BLaER1 (cell line): Measurements from ENCODE around the gene ARID1B.
A peak's percentile ranks its signal among the peaks of the same experiment; 100 is the strongest.

Experiments
- H3K27ac ChIP-seq: shearing (Covaris generic); formaldehyde crosslinking; 2 replicates; pipeline ENCODE4 v1.8.1; 2022
- H3K27me3 ChIP-seq: shearing (Covaris generic); formaldehyde crosslinking; 2 replicates; pipeline ENCODE4 v1.8.1; 2022
- H3K36me3 ChIP-seq: shearing (Covaris generic); formaldehyde crosslinking; 2 replicates; pipeline ENCODE4 v1.8.1; 2022
- H3K4me1 ChIP-seq: shearing (Covaris generic); formaldehyde crosslinking; 2 replicates; pipeline ENCODE4 v1.8.1; 2022
- H3K4me2 ChIP-seq: shearing (Covaris generic); formaldehyde crosslinking; 2 replicates; pipeline ENCODE4 v1.8.1; 2022
- H3K4me3 ChIP-seq: shearing (Covaris generic); formaldehyde crosslinking; 2 replicates; pipeline ENCODE4 v1.8.1; 2022
- H3K9ac ChIP-seq: shearing (Covaris generic); formaldehyde crosslinking; 2 replicates; pipeline ENCODE4 v1.8.1; 2022
- H3K9me3 ChIP-seq: shearing (Covaris generic); formaldehyde crosslinking; 2 replicates; pipeline ENCODE4 v1.8.1; 2022
- H4K20me1 ChIP-seq: shearing (Covaris generic); formaldehyde crosslinking; 2 replicates; pipeline ENCODE4 v1.8.1; 2022
- Cebpa-rat ChIP-seq: shearing (Covaris generic); IDR thresholded peaks from 2 replicates; pipeline ENCODE4 v1.8.1; 2022

The ARID1B gene

GRCh38 chr6:156773476-156773875, 3.7 kb upstream of the ARID1B start:
- TF ChIP-seq Cebpa-rat, result no peak
- Histone ChIP-seq H3K4me1 (peaks cover 23% of the 10 kb centered on the region), H3K9ac (no peak overlapping the region), H3K4me2 (no peak overlapping the region), H3K4me3 (no peak overlapping the region), H4K20me1 (no peaks in the 10 kb centered on the region), H3K36me3 (no peaks in the 10 kb centered on the region), H3K9me3 (no peaks in the 10 kb centered on the region), H3K27ac (no peak overlapping the region), H3K27me3 (no peaks in the 10 kb centered on the region)

- Histone ChIP-seq H3K36me3 (no peaks in the 10 kb centered on the region), H3K4me2 (0 out of 2 replicates have a peak overlapping the region, but pooled peaks have one; percentile 27), H3K4me1 (peaks cover 23% of the 10 kb centered on the region), H3K27ac (no peak overlapping the region), H3K9ac (no peak overlapping the region), H3K27me3 (no peaks in the 10 kb centered on the region), H3K4me3 (no peak overlapping the region), H4K20me1 (no peaks in the 10 kb centered on the region), H3K9me3 (no peaks in the 10 kb centered on the region)
- TF ChIP-seq Cebpa-rat, result no peak
Observed at GRCh38 chr6:156773935-156774852, 3.0 kb upstream of the ARID1B start.

DNA sequence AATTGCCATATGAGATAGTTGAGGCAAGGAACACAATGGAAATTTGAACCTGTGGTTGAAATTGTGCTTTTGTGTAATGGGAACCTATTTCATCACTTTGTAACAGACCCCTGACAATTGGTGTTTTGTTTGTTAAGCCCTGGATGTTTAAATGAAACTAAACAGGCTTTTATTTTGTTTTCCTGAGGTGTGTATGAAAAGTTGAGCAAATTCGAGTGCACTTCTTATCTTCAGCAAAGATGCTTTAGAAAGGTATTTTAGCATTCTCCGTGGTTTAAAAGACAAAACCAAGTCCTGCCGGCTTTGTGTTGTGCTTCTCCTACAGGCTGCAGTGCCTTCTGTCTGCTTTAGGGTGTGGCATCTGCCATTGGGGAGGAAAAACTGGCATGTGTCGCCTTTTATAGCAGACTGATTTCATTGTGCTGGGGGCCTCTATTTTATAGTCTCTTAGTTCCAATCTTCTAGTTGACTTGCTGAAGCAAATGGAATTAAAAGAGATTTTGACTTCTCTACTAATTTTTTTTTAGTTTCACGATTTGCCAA, 2.2 kb upstream of the ARID1B start:
- H4K20me1 ChIP-seq, result peaks cover 4% of the 10 kb centered on the region
- H3K36me3 ChIP-seq, result no peaks in the 10 kb centered on the region
- H3K9me3 ChIP-seq, result no peaks in the 10 kb centered on the region
- no peak overlapping the region for H3K4me3 ChIP-seq
- H3K27ac ChIP-seq, result no peak overlapping the region
- TF ChIP-seq Cebpa-rat, result no peak
- H3K9ac ChIP-seq, result no peak overlapping the region
- H3K27me3 ChIP-seq, result no peaks in the 10 kb centered on the region
- peak overlapping the region; percentile 27 for H3K4me2 ChIP-seq
- peaks cover 23% of the 10 kb centered on the region for H3K4me1 ChIP-seq

GRCh38 chr6:156775717-156776116, 1.5 kb upstream of the ARID1B start:
- peaks cover 12% of the 10 kb centered on the region for H4K20me1 ChIP-seq
- H3K9me3 ChIP-seq, result no peaks in the 10 kb centered on the region
- H3K27ac ChIP-seq, result no peak overlapping the region
- H3K4me3 ChIP-seq, result no peak overlapping the region
- no peaks in the 10 kb centered on the region for H3K36me3 ChIP-seq
- peaks cover 23% of the 10 kb centered on the region for H3K4me1 ChIP-seq
- peak overlapping the region; percentile 91 for H3K4me2 ChIP-seq
- no peaks in the 10 kb centered on the region for H3K27me3 ChIP-seq
- no peak for TF ChIP-seq Cebpa-rat
- no peak overlapping the region for H3K9ac ChIP-seq

GRCh38 chr6:156776470-156776839, 723 bp upstream of the ARID1B start:
- H3K9me3 ChIP-seq, result no peaks in the 10 kb centered on the region
- no peaks in the 10 kb centered on the region for H3K27me3 ChIP-seq
- H3K27ac ChIP-seq, result peak overlapping the region; percentile 99
- H3K4me1 ChIP-seq, result peaks cover 23% of the 10 kb centered on the region
- H3K4me3 ChIP-seq, result peak overlapping the region; percentile 94
- peak overlapping the region; percentile 99 for H3K9ac ChIP-seq
- no peak for TF ChIP-seq Cebpa-rat
- H4K20me1 ChIP-seq, result peaks cover 19% of the 10 kb centered on the region
- H3K36me3 ChIP-seq, result no peaks in the 10 kb centered on the region
- peak overlapping the region; percentile 91 for H3K4me2 ChIP-seq

DNA sequence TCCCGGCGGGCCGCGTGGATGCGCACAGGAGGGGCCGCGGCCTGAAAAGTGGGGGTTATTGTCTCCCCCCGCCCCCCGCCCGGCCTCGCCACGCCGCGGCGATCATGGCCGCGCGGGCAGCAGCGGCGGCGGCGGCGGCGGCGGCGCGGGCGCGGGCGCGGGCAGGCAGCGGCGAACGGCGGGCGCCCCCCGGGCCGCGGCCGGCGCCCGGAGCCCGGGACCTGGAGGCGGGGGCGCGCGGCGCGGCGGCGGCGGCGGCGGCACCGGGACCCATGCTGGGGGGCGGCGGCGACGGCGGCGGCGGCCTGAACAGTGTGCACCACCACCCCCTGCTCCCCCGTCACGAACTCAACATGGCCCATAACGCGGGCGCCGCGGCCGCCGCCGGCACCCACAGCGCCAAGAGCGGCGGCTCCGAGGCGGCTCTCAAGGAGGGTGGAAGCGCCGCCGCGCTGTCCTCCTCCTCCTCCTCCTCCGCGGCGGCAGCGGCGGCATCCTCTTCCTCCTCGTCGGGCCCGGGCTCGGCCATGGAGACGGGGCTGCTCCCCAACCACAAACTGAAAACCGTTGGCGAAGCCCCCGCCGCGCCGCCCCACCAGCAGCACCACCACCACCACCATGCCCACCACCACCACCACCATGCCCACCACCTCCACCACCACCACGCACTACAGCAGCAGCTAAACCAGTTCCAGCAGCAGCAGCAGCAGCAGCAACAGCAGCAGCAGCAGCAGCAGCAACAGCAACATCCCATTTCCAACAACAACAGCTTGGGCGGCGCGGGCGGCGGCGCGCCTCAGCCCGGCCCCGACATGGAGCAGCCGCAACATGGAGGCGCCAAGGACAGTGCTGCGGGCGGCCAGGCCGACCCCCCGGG, 637 bp downstream of the ARID1B start:
- Histone ChIP-seq H3K4me1 (peaks cover 29% of the 10 kb centered on the region), H3K4me2 (peak overlapping the region; percentile 91), H3K27ac (peak overlapping the region; percentile 99), H3K9ac (peak overlapping the region; percentile 99), H3K4me3 (peak overlapping the region; percentile 94), H3K9me3 (no peaks in the 10 kb centered on the region), H3K27me3 (no peaks in the 10 kb centered on the region), H3K36me3 (no peaks in the 10 kb centered on the region), H4K20me1 (peaks cover 33% of the 10 kb centered on the region)
- TF ChIP-seq Cebpa-rat, result no peak

DNA sequence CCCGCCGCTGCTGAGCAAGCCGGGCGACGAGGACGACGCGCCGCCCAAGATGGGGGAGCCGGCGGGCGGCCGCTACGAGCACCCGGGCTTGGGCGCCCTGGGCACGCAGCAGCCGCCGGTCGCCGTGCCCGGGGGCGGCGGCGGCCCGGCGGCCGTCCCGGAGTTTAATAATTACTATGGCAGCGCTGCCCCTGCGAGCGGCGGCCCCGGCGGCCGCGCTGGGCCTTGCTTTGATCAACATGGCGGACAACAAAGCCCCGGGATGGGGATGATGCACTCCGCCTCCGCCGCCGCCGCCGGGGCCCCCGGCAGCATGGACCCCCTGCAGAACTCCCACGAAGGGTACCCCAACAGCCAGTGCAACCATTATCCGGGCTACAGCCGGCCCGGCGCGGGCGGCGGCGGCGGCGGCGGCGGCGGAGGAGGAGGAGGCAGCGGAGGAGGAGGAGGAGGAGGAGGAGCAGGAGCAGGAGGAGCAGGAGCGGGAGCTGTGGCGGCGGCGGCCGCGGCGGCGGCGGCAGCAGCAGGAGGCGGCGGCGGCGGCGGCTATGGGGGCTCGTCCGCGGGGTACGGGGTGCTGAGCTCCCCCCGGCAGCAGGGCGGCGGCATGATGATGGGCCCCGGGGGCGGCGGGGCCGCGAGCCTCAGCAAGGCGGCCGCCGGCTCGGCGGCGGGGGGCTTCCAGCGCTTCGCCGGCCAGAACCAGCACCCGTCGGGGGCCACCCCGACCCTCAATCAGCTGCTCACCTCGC, 1.5 kb downstream of the ARID1B start:
- peak overlapping the region; percentile 99 for H3K9ac ChIP-seq
- H3K27me3 ChIP-seq, result no peaks in the 10 kb centered on the region
- peaks cover 37% of the 10 kb centered on the region for H3K4me1 ChIP-seq
- H4K20me1 ChIP-seq, result peaks cover 41% of the 10 kb centered on the region
- peak overlapping the region; percentile 99 for H3K27ac ChIP-seq
- H3K36me3 ChIP-seq, result no peaks in the 10 kb centered on the region
- peak overlapping the region; percentile 91 for H3K4me2 ChIP-seq
- no peak for TF ChIP-seq Cebpa-rat
- no peaks in the 10 kb centered on the region for H3K9me3 ChIP-seq
- H3K4me3 ChIP-seq, result peak overlapping the region; percentile 94

GRCh38 chr6:156779206-156780094, 2.3 kb downstream of the ARID1B start:
- Histone ChIP-seq H3K27me3 (no peaks in the 10 kb centered on the region), H3K4me1 (peaks cover 43% of the 10 kb centered on the region), H3K27ac (peak overlapping the region; percentile 99), H3K9me3 (no peaks in the 10 kb centered on the region), H4K20me1 (peaks cover 49% of the 10 kb centered on the region), H3K9ac (peak overlapping the region; percentile 99), H3K4me2 (peak overlapping the region; percentile 91), H3K36me3 (no peaks in the 10 kb centered on the region), H3K4me3 (peak overlapping the region; percentile 94)
- TF ChIP-seq Cebpa-rat, result no peak
